Measurements from ENCODE around the gene ZNF385B.

The ZNF385B gene

GRCh38 chr2:179861416-179862067 lies at the start of gene ZNF385B:
Gene ZNF385B, minus strand, starts transcription at chr2:179861612.
- ChIA-PET CTCF (no interaction called here), POLR2A (no interaction called here)
- H3K27ac ChIP-seq (ENCODE audit: extremely low read depth, low read depth, low read length) = peak within 1 kb of the TSS; percentile 63; the same call in 1 of the 2 replicates
- 0 out of 2 replicates have a peak, but pooled peaks cover 1% of the 10 kb centered on the region for H3K4me1 ChIP-seq (ENCODE audit: control insufficient read depth, insufficient read depth, low read length)
- H3K4me3 ChIP-seq (ENCODE audit: low read depth, low read length) = peak within 1 kb of the TSS; percentile 54
- H3K36me3 ChIP-seq (ENCODE audit: control insufficient read depth in 2 of 2, insufficient read depth in 1 of 2, low read length in 2 of 2) = no peaks in the 10 kb centered on the region
- no peaks in the 10 kb centered on the region for H3K9me3 ChIP-seq (ENCODE audit: control insufficient read depth, insufficient read depth, low read depth, low read length)
- TF ChIP-seq SP2 (tag by site-specific recombination; IDR thresholded peaks at IDR 0.05) (peak; percentile 46; the same call in 1 of the 2 replicates), ZNF37A (tag by site-specific recombination; IDR thresholded peaks at IDR 0.05) (no peak), ZBTB11 (tag by site-specific recombination; conservative IDR thresholded peaks at IDR 0.05; ENCODE audit: low read depth) (0 out of 2 replicates have a peak, but pooled peaks have one; percentile 19), ZBTB8A (tag by site-specific recombination; IDR thresholded peaks at IDR 0.05) (peak; percentile 52; the same call in 1 of the 2 replicates), ZNF266 (tag by site-specific recombination; IDR thresholded peaks at IDR 0.05; ENCODE audit: low read depth) (no peak), PRDM10 (tag by site-specific recombination; IDR thresholded peaks at IDR 0.05) (peak; percentile 71), ZNF555 (tag by site-specific recombination; conservative IDR thresholded peaks at IDR 0.05) (no peak), GLIS2 (tag by site-specific recombination; IDR thresholded peaks at IDR 0.05) (peak; percentile 75), ZNF530 (tag by site-specific recombination; IDR thresholded peaks at IDR 0.05; ENCODE audit: low read depth) (no peak), ZFP69B (tag by site-specific recombination; IDR thresholded peaks at IDR 0.05) (peak; percentile 61), ZNF335 (tag by site-specific recombination; conservative IDR thresholded peaks at IDR 0.05) (peak; percentile 93), ZIC2 (tag by site-specific recombination; IDR thresholded peaks at IDR 0.05) (peak; percentile 57), ZNF518A (tag by site-specific recombination; conservative IDR thresholded peaks at IDR 0.05; ENCODE audit: low read depth) (no peak), GLIS1 (tag by site-specific recombination; IDR thresholded peaks at IDR 0.05) (peak; percentile 1; the same call in 1 of the 2 replicates), ZEB2 (tag by site-specific recombination; IDR thresholded peaks at IDR 0.05) (0 out of 2 replicates have a peak, but pooled peaks have one; percentile 25), ZBTB48 (tag by site-specific recombination; IDR thresholded peaks at IDR 0.05) (peak; percentile 24; the same call in 1 of the 2 replicates), ZNF624 (tag by site-specific recombination; IDR thresholded peaks at IDR 0.05) (no peak)
- TF ChIP-seq, protein P1, sequence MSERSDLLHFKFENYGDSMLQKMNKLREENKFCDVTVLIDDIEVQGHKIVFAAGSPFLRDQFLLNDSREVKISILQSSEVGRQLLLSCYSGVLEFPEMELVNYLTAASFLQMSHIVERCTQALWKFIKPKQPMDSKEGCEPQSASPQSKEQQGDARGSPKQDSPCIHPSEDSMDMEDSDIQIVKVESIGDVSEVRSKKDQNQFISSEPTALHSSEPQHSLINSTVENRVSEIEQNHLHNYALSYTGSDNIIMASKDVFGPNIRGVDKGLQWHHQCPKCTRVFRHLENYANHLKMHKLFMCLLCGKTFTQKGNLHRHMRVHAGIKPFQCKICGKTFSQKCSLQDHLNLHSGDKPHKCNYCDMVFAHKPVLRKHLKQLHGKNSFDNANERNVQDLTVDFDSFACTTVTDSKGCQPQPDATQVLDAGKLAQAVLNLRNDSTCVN (tag by site-specific recombination; optimal IDR thresholded peaks at IDR 0.05) = peak; percentile 59
- TF ChIP-seq, protein P2, sequence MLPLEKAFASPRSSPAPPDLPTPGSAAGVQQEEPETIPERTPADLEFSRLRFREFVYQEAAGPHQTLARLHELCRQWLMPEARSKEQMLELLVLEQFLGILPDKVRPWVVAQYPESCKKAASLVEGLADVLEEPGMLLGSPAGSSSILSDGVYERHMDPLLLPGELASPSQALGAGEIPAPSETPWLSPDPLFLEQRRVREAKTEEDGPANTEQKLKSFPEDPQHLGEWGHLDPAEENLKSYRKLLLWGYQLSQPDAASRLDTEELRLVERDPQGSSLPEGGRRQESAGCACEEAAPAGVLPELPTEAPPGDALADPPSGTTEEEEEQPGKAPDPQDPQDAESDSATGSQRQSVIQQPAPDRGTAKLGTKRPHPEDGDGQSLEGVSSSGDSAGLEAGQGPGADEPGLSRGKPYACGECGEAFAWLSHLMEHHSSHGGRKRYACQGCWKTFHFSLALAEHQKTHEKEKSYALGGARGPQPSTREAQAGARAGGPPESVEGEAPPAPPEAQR (tag by site-specific recombination; IDR thresholded peaks at IDR 0.05) = no peak
- TF ChIP-seq, protein P3, sequence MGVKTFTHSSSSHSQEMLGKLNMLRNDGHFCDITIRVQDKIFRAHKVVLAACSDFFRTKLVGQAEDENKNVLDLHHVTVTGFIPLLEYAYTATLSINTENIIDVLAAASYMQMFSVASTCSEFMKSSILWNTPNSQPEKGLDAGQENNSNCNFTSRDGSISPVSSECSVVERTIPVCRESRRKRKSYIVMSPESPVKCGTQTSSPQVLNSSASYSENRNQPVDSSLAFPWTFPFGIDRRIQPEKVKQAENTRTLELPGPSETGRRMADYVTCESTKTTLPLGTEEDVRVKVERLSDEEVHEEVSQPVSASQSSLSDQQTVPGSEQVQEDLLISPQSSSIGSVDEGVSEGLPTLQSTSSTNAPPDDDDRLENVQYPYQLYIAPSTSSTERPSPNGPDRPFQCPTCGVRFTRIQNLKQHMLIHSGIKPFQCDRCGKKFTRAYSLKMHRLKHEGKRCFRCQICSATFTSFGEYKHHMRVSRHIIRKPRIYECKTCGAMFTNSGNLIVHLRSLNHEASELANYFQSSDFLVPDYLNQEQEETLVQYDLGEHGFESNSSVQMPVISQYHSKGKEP (tag by site-specific recombination; IDR thresholded peaks at IDR 0.05) = no peak
